ENCODE results near the gene OOSP2. TPM values are rescaled to one million over a fixed set of nuclear protein-coding genes. Genes with fewer than 3 reads are reported as not detected.

OOSP2 gene
- total RNA-seq, 1 experiment from 2014 or later = not detected

DNA sequence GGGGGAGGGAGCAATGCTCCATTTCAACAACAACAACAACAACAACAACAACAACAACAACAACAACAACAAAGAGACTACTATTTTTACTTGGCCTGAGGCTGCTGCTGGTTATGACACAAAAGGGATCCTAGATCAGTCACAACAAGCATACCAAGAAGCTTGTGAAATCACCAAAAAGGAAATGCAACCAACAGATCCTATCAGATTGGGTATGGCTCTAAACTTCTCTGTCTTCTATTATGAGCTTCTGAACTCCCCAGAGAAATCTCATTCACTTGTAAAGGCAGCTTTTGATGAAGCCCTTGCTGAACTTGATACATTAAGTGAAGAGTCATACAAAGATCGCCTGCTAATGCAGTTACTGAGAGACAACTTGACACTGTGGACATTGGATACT lies 37.8 kb downstream of the OOSP2 start:
- H3K9me3 Mint-ChIP-seq (ENCODE audit: unreplicated experiment) = no peaks in the 10 kb centered on the region
- no peaks in the 10 kb centered on the region for H3K36me3 Mint-ChIP-seq (ENCODE audit: insufficient read depth, unreplicated experiment)
- H3K27ac Mint-ChIP-seq (ENCODE audit: low read depth, unreplicated experiment) = no peak overlapping the region
- no TSS peak for BruUV-seq (replicated peaks)
- intact Hi-C loops (cut with micrococcal nuclease) = no loop called here
- POLR2A ChIA-PET = interaction anchor here (0.7 kb wide), 1 partner anchor 641 kb away, joined by 4 read pairs; no protein-coding TSS in a partner anchor
- H3K27me3 Mint-ChIP-seq (ENCODE audit: insufficient read depth, unreplicated experiment) = peaks cover 11% of the 10 kb centered on the region
- no peaks in the 10 kb centered on the region for H3K4me1 Mint-ChIP-seq (ENCODE audit: insufficient read depth, unreplicated experiment)
- DNase-seq (ENCODE audit: unreplicated experiment) = no peak
- CTCF ChIA-PET = no interaction called here
- no peak for TF ChIP-seq CTCF (IDR thresholded peaks at IDR 0.05; ENCODE audit: unreplicated experiment)
- H3K4me3 Mint-ChIP-seq (ENCODE audit: unreplicated experiment) = no peak overlapping the region

DNA sequence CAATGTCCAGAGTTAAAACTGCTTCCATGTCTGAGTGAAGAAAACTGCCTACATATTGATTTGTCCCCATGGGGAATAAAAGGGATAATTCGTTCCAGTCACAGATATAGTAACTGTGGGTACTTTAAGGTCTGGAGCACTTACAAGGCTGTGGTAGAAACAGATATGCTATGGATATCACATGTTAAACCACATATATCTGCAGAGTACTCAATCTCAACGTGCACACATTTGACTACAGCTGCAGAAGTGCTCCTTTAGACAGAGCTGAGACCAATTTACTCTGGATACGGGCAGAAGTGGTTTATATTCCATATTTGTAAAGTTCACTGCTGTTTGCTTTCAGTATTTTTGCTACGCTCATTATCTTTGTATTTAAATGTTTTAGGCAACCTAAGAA lies 38.5 kb downstream of the OOSP2 start:
- DNase-seq (ENCODE audit: unreplicated experiment) = no peak
- no peaks in the 10 kb centered on the region for H3K9me3 Mint-ChIP-seq (ENCODE audit: unreplicated experiment)
- no TSS peak for BruUV-seq (replicated peaks)
- no peak overlapping the region for H3K27ac Mint-ChIP-seq (ENCODE audit: low read depth, unreplicated experiment)
- ChIA-PET CTCF (no interaction called here), POLR2A (no interaction called here)
- no peaks in the 10 kb centered on the region for H3K36me3 Mint-ChIP-seq (ENCODE audit: insufficient read depth, unreplicated experiment)
- peaks cover 17% of the 10 kb centered on the region for H3K27me3 Mint-ChIP-seq (ENCODE audit: insufficient read depth, unreplicated experiment)
- TF ChIP-seq CTCF (IDR thresholded peaks at IDR 0.05; ENCODE audit: unreplicated experiment) = no peak
- intact Hi-C loops (cut with micrococcal nuclease) = no loop called here
- no peak overlapping the region for H3K4me3 Mint-ChIP-seq (ENCODE audit: unreplicated experiment)
- H3K4me1 Mint-ChIP-seq (ENCODE audit: insufficient read depth, unreplicated experiment) = no peaks in the 10 kb centered on the region

- Mint-ChIP-seq H3K27ac (ENCODE audit: low read depth, unreplicated experiment) (no peak overlapping the region), H3K27me3 (ENCODE audit: insufficient read depth, unreplicated experiment) (peaks cover 35% of the 10 kb centered on the region), H3K4me1 (ENCODE audit: insufficient read depth, unreplicated experiment) (no peaks in the 10 kb centered on the region), H3K9me3 (ENCODE audit: unreplicated experiment) (no peaks in the 10 kb centered on the region), H3K4me3 (ENCODE audit: unreplicated experiment) (no peak overlapping the region), H3K36me3 (ENCODE audit: insufficient read depth, unreplicated experiment) (no peaks in the 10 kb centered on the region)
- no TSS peak for BruUV-seq (replicated peaks)
- intact Hi-C loops (cut with micrococcal nuclease) = no loop called here
- ChIA-PET POLR2A (no interaction called here), CTCF (no interaction called here)
- no peak for DNase-seq (ENCODE audit: unreplicated experiment)
- TF ChIP-seq CTCF (IDR thresholded peaks at IDR 0.05; ENCODE audit: unreplicated experiment) = no peak
Measured at GRCh38 chr11:60080535-60080934, 40.3 kb downstream of the OOSP2 start.

DNA sequence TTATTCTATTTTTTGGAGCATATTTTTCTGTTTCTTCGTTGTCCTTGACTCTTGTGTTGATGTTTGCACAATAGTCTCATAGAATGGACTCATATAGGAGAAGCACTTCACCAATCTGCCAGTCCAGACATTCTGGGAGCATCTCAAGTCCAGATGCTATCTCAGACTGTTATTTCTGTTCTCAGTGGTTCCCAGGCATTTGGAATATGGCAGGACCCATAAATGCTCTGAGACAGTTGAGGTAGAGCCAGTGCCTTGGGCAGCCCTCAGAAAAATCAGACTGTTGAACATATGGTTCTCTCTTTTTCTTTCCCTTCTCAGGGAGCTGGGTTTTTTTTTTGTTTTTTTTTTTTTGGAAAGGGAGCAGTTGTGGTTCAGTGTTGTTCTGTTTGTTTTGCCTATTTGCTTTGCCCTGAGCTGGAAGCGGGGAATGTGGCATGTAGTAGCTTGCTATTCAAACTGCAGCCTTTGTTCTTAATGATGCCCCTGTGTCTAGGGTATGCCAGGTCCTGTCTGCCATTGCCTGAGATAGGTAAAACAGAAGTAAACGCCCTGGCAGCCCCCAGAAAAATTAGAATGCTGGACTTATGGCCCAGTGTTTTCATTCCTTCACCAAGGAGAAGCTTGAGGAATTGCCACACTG lies 44.5 kb downstream of the OOSP2 start:
- intact Hi-C loops (cut with micrococcal nuclease) = no loop called here
- no peaks in the 10 kb centered on the region for H3K36me3 Mint-ChIP-seq (ENCODE audit: insufficient read depth, unreplicated experiment)
- no peak overlapping the region for H3K4me3 Mint-ChIP-seq (ENCODE audit: unreplicated experiment)
- no peaks in the 10 kb centered on the region for H3K9me3 Mint-ChIP-seq (ENCODE audit: unreplicated experiment)
- POLR2A ChIA-PET = no interaction called here
- peaks cover 25% of the 10 kb centered on the region for H3K27me3 Mint-ChIP-seq (ENCODE audit: insufficient read depth, unreplicated experiment)
- no peak for TF ChIP-seq CTCF (IDR thresholded peaks at IDR 0.05; ENCODE audit: unreplicated experiment)
- BruUV-seq (replicated peaks) = no TSS peak
- CTCF ChIA-PET = interaction anchor here (1.2 kb wide), 1 partner anchor 46 kb away, joined by 4 read pairs; no protein-coding TSS in a partner anchor
- no peaks in the 10 kb centered on the region for H3K4me1 Mint-ChIP-seq (ENCODE audit: insufficient read depth, unreplicated experiment)
- H3K27ac Mint-ChIP-seq (ENCODE audit: low read depth, unreplicated experiment) = no peak overlapping the region
- DNase-seq (ENCODE audit: unreplicated experiment) = no peak

All from MCF 10A (cell line).